Measurements from ENCODE around the gene POLG. TPM values are rescaled to one million over a fixed set of nuclear protein-coding genes. Genes with fewer than 3 reads are reported as not detected.

The POLG gene
- total and polyA plus RNA-seq, 2 of the 13 experiments (the other 11 are each of a cell fraction or from before 2014, with no cell fraction given): 26.6 to 35.5 TPM

DNA sequence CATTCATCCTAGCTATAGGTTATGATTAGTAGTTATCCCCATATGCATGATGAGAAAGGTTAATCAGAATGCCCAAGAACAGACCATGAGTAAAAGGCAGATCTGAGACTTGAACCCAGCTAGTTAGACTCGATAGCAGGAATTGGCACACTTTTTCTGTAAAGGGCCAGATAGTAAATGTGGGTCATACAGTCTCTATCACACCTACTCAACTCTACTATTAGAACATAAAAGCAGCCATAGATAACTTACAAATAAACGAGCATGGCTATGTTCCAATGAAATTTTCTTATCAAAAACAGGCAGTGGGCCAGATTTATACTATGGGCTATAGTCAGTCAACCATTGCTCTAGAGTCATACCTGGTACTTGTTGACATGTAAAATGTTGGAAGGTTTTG is 24.6 kb downstream of the POLG start:
- Histone ChIP-seq H3K4me2 (ENCODE audit: low read depth, low read length) (no peak overlapping the region), H3K27ac (ENCODE audit: extremely low read length, insufficient read depth, low read length) (no peak overlapping the region), H3K27me3 (ENCODE audit: control insufficient read depth in 1 of 2, insufficient read depth in 2 of 2, low read length in 2 of 2) (no peaks in the 10 kb centered on the region), H3K9ac (ENCODE audit: insufficient read depth, low read depth, low read length) (no peak overlapping the region), H2AFZ (ENCODE audit: low read length) (no peak overlapping the region), H3K4me1 (ENCODE audit: insufficient read depth, low read length) (peaks cover 13% of the 10 kb centered on the region), H3K9me3 (ENCODE audit: low read length) (no peaks in the 10 kb centered on the region), H3K79me2 (ENCODE audit: insufficient read depth, low read length) (no peaks in the 10 kb centered on the region), H3K36me3 (replicated peaks in 1 of 2; ENCODE audit: control insufficient read depth in 1 of 2, insufficient read depth in 2 of 2, low read length in 2 of 2) (peaks cover 8 to 39% of the 10 kb centered on the region in 2 experiments; a peak in 4 of 5 replicates), H3K4me3 (replicated peaks in 1 of 3; ENCODE audit: insufficient read depth in 1 of 3, low read depth in 2 of 3, low read length in 3 of 3) (no peak overlapping the region), H4K20me1 (ENCODE audit: insufficient read depth, low read length) (no peaks in the 10 kb centered on the region)
- ChIA-PET CTCF (ENCODE audit: low intra/inter-chr PET ratio, low total read pairs) (no interaction called here), POLR2A (no interaction called here)
- intact Hi-C loops (cut with micrococcal nuclease; ENCODE audit: unreplicated experiment): loop anchor here (10.0 kb wide), 1 partner anchor 105 kb away; no protein-coding TSS in a partner anchor
- WGBS (ENCODE audit: low lambda C conversion rate): 97% methylated on average over 2 of the region's 2 CpGs
- in situ Hi-C loops (cut with HindIII; ENCODE audit: extremely low pct_ligation_motif_present, low pct_unique_long_range_greater_than_20kb): no loop called here
- ATAC-seq (no peak), FAIRE-seq (no peak), DNase-seq (ENCODE audit: low spot score) (no peak)
- BruUV-seq (replicated peaks): no TSS peak
- TF ChIP-seq, protein P1, sequence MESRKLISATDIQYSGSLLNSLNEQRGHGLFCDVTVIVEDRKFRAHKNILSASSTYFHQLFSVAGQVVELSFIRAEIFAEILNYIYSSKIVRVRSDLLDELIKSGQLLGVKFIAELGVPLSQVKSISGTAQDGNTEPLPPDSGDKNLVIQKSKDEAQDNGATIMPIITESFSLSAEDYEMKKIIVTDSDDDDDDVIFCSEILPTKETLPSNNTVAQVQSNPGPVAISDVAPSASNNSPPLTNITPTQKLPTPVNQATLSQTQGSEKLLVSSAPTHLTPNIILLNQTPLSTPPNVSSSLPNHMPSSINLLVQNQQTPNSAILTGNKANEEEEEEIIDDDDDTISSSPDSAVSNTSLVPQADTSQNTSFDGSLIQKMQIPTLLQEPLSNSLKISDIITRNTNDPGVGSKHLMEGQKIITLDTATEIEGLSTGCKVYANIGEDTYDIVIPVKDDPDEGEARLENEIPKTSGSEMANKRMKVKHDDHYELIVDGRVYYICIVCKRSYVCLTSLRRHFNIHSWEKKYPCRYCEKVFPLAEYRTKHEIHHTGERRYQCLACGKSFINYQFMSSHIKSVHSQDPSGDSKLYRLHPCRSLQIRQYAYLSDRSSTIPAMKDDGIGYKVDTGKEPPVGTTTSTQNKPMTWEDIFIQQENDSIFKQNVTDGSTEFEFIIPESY (CRISPR knock-in tag; IDR thresholded peaks at IDR 0.05): no peak
- TF ChIP-seq, protein P2, sequence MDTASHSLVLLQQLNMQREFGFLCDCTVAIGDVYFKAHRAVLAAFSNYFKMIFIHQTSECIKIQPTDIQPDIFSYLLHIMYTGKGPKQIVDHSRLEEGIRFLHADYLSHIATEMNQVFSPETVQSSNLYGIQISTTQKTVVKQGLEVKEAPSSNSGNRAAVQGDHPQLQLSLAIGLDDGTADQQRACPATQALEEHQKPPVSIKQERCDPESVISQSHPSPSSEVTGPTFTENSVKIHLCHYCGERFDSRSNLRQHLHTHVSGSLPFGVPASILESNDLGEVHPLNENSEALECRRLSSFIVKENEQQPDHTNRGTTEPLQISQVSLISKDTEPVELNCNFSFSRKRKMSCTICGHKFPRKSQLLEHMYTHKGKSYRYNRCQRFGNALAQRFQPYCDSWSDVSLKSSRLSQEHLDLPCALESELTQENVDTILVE (CRISPR knock-in tag; IDR thresholded peaks at IDR 0.05): no peak
- TF ChIP-seq, protein P3, sequence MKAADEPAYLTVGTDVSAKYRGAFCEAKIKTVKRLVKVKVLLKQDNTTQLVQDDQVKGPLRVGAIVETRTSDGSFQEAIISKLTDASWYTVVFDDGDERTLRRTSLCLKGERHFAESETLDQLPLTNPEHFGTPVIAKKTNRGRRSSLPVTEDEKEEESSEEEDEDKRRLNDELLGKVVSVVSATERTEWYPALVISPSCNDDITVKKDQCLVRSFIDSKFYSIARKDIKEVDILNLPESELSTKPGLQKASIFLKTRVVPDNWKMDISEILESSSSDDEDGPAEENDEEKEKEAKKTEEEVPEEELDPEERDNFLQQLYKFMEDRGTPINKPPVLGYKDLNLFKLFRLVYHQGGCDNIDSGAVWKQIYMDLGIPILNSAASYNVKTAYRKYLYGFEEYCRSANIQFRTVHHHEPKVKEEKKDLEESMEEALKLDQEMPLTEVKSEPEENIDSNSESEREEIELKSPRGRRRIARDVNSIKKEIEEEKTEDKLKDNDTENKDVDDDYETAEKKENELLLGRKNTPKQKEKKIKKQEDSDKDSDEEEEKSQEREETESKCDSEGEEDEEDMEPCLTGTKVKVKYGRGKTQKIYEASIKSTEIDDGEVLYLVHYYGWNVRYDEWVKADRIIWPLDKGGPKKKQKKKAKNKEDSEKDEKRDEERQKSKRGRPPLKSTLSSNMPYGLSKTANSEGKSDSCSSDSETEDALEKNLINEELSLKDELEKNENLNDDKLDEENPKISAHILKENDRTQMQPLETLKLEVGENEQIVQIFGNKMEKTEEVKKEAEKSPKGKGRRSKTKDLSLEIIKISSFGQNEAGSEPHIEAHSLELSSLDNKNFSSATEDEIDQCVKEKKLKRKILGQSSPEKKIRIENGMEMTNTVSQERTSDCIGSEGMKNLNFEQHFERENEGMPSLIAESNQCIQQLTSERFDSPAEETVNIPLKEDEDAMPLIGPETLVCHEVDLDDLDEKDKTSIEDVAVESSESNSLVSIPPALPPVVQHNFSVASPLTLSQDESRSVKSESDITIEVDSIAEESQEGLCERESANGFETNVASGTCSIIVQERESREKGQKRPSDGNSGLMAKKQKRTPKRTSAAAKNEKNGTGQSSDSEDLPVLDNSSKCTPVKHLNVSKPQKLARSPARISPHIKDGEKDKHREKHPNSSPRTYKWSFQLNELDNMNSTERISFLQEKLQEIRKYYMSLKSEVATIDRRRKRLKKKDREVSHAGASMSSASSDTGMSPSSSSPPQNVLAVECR (CRISPR knock-in tag; IDR thresholded peaks at IDR 0.05; ENCODE audit: borderline replicate concordance): no peak
- TF ChIP-seq ZNF556 (CRISPR knock-in tag; IDR thresholded peaks at IDR 0.05; ENCODE audit: borderline replicate concordance) (no peak), ZNF782 (CRISPR knock-in tag; IDR thresholded peaks at IDR 0.05; ENCODE audit: borderline replicate concordance) (no peak), PRPF4 (IDR thresholded peaks at IDR 0.05; ENCODE audit: low read depth, low read length, poor library complexity, severe bottlenecking) (no peak), ZNF788 (CRISPR knock-in tag; IDR thresholded peaks at IDR 0.05; ENCODE audit: borderline replicate concordance) (no peak), ZNF138 (CRISPR knock-in tag; IDR thresholded peaks at IDR 0.05; ENCODE audit: low read depth) (no peak), ZNF629 (CRISPR knock-in tag; conservative IDR thresholded peaks at IDR 0.05) (no peak)
- TF ChIP-seq, protein P4, sequence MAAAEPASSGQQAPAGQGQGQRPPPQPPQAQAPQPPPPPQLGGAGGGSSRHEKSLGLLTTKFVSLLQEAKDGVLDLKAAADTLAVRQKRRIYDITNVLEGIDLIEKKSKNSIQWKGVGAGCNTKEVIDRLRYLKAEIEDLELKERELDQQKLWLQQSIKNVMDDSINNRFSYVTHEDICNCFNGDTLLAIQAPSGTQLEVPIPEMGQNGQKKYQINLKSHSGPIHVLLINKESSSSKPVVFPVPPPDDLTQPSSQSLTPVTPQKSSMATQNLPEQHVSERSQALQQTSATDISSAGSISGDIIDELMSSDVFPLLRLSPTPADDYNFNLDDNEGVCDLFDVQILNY (CRISPR knock-in tag; conservative IDR thresholded peaks at IDR 0.05): no peak
- TF ChIP-seq, protein P5, sequence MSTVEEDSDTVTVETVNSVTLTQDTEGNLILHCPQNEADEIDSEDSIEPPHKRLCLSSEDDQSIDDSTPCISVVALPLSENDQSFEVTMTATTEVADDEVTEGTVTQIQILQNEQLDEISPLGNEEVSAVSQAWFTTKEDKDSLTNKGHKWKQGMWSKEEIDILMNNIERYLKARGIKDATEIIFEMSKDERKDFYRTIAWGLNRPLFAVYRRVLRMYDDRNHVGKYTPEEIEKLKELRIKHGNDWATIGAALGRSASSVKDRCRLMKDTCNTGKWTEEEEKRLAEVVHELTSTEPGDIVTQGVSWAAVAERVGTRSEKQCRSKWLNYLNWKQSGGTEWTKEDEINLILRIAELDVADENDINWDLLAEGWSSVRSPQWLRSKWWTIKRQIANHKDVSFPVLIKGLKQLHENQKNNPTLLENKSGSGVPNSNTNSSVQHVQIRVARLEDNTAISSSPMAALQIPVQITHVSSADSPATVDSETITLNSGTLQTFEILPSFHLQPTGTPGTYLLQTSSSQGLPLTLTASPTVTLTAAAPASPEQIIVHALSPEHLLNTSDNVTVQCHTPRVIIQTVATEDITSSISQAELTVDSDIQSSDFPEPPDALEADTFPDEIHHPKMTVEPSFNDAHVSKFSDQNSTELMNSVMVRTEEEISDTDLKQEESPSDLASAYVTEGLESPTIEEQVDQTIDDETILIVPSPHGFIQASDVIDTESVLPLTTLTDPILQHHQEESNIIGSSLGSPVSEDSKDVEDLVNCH (CRISPR knock-in tag; IDR thresholded peaks at IDR 0.05): no peak
- TF ChIP-seq, protein P6, sequence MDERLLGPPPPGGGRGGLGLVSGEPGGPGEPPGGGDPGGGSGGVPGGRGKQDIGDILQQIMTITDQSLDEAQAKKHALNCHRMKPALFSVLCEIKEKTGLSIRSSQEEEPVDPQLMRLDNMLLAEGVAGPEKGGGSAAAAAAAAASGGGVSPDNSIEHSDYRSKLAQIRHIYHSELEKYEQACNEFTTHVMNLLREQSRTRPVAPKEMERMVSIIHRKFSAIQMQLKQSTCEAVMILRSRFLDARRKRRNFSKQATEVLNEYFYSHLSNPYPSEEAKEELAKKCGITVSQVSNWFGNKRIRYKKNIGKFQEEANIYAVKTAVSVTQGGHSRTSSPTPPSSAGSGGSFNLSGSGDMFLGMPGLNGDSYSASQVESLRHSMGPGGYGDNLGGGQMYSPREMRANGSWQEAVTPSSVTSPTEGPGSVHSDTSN (CRISPR knock-in tag; IDR thresholded peaks at IDR 0.05): no peak

Data from HepG2 (cell line).